ENCODE measurements around the gene TIMM21.

DNA sequence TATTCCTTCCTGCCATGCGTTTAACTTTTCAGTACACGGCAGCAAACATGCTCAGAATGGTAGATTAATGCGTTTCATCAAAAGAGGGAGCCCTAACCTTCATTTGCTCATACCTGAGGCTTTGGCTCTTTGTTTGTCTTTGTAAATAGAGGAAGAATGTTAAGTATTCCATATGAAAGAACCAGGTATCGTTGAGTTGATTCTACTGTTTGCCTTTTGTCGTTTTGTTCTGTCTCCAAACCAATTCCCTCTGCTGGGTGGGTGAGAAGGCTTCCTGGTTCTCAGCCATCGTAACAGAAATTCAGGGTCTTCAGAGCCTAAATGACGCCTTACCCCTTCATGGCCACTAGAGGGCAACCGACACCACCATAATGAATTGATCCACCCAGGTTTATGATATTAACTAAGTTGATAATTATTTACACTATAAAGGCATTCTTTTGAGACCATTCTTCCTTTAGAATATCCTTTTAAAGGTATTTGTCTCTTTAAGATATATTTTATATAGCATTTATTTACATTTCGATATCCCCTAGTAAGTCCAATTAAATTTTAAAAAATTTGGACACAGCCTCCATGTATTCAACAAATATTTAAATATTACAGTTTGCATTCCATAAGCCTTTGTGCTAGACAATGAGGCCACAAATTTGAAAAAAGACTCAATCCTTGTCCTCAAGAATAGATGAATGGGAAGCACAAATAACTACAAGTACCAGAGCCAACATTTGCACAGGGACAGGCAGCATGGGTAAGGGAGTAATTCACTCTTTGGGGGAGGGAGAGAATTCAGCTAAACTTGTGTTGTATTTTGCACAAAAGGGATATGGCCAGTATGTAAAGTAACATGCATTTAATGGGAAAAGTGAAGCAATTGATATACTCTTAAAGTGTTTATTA, 48.1 kb downstream of the TIMM21 start:
- TF ChIP-seq CTCF (IDR thresholded peaks at IDR 0.05) = peak in 1 of 3 donors; percentile 52
- no peak for TF ChIP-seq POLR2A (IDR thresholded peaks at IDR 0.05)

Data from lower leg skin (tissue), 3 donors.